Inflammatory macrophage (primary cell): ENCODE results near the gene PUS1.
A peak's percentile ranks its signal among the peaks of the same experiment; 100 is the strongest.

Experiments
- DNase-seq, 2 donors: peaks; one replicate each; pipeline ENCODE4 v3.0.0-alpha.2; 2020 to 2022

Gene PUS1

DNA sequence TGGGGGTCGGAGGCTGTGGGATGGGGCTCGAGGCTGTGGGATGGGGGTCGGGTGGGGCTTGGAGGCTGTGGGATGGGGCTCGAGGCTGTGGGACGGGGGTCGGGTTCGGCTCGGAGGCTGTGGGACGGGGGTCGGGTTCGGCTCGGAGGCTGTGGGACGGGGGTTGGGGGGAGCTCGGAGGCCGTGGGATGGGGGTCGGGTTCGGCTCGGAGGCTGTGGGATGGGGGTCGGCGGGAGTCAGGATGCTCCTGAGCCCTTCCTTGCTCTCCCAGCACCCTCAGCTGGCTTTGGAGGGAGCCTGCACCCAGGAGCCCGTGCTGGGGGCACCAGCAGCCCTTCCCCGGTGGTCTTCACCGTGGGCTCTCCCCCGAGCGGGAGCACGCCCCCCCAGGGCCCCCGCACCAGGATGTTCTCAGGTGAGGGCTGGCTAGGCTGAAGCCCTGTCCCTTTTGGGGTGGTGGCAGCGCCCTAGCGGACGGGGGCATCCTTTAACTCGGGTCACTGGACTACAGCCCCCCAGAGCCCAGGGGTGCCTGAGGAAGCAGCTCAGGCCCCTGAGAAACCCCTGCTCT lies 11.9 kb upstream of the PUS1 start:
- DNase-seq = no peak

DNA sequence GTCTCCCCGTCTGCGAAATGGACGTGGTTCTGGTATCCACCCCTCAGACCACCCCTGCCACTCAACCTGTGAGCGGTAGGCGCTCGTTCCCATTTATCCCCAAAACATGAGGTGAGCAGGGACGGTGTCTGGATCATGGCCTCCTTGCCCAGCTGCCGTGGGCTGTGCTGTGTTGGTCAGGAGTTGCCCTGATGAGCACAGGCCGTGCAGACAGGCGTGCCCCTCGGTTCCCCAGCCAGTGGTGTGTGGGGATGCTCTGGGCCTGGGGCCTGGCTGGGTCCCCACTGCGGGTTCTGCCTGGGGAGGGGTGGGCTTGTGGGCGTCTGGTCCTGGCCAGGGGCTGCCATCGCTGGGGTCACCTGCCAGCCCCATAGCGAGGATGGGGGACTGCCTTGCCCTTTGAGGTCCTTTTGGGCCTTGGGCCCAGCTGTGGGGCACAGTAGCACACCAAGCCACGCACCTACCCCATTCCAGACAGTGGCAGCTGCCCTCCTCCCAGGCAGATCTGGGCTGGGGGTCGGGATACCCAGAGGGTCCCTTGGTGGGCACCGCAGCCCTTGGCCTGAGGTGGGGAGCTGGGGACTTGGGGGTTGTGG lies 11.3 kb upstream of the PUS1 start:
- no peak for DNase-seq

DNA sequence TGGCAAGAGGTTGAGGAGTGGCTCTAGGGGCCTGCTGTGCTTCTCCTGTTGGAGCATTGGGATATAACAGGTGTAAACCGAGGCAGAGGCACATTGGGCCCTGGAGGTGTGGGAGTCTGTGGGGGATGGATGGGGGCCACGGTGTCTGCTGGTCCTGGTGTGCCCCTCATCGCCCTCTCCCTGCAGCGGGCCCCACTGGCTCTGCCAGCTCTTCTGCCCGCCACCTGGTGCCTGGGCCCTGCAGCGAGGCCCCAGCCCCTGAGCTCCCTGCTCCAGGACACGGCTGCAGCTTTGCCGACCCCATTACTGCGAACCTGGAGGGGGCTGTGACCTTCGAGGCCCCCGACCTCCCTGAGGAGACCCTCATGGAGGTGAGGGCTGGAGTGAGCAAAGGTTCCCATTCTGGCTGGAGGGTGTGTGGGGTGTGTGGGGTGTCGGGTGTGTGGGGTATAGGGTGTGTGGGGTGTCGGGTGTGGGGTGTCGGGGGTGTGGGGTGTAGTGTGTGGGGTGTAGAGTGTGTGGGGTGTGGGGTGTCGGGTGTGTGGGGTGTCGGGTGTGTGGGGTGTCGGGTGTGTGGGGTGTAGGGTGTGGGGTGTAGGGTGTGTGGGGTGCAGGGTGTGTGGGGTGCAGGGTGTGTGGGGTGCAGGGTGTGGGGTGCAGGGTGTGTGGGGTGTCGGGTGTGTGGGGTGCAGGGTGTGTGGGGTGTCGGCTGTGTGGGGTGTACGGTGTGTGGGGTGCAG lies 10.6 kb upstream of the PUS1 start:
- no peak for DNase-seq

DNA sequence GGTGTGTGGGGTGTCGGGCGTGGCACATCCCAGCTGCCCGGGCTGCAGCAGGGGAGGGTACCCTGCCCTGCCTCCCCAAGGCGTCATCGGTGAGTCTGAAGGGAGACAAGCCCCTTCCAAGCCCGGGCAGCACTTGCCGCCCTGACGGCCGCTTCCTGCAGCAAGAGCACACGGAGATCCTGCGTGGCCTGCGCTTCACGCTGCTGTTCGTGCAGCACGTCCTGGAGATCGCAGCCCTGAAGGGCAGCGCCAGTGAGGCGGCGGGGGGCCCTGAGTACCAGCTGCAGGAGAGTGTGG lies 10.1 kb upstream of the PUS1 start:
- DNase-seq = no peak

DNA sequence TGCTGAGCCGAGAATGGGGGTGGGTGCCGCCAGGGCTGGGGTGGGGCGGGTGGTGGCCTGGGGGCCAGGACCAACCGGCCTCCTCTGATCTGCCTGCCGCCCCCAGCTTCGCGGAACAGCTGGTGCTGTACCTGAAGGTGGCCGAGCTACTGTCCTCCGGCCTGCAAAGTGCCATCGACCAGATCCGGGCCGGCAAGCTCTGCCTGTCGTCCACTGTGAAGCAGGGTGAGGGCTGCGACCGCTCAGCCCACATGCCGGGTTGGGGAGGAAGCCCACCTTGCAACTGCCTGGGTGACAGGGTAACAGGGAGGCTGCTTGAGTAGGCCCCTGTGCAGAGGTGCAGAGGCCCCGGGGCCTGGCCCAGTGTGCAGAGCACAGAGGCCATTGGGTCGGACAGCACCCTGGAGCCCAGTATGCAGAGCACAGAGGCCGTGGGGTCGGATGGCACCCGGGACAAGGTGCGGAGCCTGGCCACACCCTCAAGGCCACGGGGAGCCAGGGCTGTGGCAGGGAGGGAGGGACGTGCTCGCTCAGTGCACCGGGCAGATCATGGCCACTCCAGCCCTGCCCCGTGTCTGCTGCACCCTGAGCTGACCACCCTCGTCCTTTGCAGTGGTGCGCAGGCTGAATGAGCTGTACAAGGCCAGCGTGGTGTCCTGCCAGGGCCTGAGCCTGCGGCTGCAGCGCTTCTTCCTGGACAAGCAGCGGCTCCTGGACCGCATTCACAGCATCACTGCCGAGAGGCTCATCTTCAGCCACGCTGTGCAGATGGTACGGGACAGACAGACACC lies 9.5 kb upstream of the PUS1 start:
- DNase-seq = no peak

DNA sequence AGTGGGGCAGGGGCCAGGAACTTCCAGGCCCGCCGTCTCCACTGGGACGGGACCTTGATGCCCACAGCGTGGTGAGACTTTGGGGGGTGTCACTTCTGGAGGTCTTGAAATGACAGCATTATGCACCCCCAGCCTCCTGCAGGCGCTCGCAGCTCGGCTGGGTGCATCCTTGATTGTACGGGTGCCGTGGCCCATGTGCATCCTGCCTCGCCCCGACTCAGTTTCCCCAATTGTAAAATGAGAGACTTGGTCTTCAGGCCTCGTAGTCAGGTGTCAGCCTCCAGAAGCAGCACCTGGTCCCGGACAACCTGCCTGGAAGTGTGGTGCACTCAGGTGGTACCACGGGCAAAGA lies 8.9 kb upstream of the PUS1 start:
- DNase-seq = no peak

DNA sequence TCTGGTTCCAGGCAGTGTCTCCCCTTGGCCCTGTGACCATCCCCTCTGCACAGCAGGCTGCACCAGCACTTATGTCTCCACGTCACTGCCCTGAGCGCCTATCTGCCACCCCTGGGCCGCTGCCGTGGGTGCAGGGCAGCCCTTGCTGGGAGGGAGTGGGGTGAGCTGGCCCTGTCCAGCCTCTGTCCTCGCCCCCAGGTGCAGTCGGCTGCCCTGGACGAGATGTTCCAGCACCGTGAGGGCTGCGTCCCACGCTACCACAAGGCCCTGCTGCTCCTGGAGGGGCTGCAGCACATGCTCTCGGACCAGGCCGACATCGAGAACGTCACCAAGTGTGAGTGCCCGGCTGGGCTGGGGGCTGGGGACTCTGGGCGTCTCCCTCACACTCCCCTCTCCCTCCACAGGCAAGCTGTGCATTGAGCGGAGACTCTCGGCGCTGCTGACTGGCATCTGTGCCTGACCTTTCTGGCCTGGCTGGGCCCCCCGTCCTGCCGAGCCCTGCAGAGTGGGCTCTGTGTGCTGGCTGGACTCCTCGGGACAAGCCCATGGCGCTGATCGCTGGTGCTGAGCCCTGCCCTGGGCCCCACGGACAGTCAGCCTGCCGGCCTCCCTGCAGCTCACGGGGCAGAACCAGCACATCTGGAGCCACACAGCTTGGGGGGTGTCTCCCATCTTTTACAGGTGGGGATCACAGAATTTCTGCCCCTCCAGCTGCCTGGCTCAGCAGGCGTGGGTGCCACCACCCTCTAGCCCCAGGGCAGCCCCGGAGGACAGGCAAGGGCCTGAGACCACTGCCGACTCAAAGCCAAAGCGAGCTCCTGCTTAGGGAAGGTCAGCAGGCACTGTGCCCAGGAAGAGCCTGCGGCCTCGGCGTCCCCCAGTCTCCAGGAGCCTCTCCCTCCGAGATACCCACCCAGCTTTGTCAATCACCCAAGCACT lies 7.9 kb upstream of the PUS1 start:
- no peak for DNase-seq

DNA sequence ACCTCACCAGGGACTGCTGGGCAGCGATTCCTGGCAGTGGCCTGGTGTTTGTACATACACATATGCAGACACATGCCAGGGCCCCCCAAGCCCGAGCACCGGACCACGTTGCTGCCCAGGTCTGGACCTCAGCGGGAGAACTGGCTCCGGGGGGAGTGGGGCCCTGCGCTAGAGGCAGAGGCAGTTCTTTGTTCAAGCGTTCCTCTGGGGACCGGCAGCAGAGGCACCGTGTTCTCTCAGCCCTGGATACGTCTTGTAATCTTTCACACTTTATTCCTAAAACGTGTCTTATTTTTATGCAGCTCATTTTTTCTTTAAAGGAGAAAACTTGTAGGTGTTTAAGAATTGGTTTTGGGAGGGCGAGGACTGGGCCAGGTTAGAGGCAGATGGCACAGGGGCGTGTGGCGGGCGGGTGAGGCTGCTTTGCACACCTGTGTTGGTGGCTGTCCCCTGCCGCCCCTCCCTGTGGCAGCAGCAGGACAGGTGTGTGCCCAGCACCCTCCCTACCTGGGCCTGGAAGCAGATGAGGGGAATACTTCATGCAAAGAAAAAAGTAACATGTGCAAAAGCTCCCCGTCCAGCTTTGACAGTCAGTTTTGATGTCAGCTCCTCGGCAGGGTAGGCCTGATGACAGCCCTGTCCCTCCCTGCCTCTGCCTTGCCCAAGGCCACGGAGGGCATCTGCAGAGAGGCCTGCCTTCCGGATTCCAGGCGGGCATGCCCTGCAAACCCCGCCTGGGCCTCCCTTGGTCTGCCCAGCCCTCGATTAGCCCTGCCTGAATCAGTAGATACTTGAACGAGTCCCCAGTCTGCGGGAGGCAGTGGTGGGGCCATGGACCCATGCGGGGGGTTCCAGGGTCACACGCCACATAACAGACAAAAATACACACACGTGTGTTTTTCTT lies 7.0 kb upstream of the PUS1 start:
- DNase-seq = no peak

DNA sequence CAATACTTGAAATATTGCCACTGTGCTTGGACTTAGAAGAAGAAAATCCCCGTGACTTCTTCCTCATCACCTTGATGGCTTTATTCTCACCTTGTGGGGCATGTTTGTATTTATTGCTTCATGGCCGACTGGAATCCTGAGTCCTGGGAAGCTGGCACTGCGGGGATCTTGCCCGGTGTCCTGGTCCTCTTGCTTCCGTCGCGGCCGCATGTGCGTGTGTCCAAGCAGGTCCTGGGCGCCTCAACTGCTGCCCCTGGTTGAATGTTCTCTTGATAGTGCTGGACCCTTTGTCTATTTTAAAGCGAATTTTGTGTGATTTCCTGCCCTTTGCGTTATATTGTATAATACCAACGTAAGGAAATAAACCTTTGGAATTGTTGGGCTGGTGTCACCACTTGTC lies 6.3 kb upstream of the PUS1 start:
- no peak for DNase-seq

DNA sequence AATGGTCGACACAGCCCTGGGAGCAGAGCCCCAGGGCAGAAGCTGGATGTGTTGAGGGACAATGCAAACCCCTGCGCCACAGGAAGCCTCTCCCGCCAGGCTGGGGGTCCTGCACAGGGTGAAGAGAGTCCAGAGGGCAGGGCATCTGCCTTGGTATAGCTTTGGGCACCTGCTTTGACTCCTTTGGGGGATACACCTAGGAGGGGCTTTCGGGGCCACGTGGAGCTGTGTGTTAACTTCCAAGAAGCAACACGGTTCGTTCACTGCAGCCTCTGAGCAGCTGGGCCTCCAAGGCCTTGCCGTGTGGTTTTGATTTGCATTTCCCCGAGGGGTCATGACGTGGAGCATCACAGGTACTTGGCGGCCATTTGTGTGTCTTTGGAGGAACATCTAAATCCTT lies 5.8 kb upstream of the PUS1 start:
- DNase-seq = no peak

DNA sequence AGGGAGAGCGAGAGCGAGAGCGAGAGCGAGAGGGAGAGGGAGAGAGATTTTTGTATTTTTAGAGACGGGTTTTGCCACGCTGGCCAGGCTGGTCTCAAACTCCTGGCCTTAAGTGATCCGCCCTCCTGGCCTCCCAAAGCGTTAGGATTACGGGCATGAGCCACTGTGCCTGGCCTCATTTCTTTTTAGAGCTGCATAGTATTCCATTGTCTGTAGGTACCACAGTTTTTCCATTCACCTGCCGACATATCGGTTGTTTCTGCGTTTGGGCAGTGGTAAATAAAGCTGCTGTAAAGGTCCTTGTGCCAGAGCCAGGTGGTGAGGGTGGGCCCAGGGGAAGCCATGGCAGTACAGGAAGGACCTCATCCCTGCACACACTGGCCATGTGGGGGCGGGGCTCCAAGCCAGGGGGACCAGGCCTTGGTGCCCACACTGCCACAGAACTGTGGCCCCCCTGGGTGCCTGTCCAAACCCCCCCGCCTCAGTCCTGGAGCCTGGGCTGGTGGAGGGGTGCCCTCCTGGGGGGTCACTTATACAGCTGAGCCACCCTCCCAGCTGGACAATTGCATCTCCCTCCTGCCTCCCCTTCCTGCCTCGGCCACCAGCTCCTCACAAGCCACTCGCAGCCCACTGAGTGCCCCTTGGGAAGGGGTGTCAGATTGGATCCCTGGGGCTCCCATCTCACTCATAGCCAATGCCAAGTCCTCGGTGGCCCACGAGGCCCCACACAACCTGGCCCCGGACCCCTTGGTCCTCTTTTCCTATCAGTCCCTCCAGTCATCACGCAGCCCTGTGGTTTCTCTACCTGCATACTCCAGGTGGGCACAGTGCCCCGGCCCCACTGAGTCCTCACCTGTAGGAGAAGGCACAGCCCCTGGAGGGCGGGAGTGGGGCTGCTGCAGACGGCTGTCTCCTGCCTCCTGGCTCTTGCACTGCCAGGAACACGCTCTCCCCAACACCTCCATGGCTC lies 1.7 kb upstream of the PUS1 start:
- DNase-seq = no peak

DNA sequence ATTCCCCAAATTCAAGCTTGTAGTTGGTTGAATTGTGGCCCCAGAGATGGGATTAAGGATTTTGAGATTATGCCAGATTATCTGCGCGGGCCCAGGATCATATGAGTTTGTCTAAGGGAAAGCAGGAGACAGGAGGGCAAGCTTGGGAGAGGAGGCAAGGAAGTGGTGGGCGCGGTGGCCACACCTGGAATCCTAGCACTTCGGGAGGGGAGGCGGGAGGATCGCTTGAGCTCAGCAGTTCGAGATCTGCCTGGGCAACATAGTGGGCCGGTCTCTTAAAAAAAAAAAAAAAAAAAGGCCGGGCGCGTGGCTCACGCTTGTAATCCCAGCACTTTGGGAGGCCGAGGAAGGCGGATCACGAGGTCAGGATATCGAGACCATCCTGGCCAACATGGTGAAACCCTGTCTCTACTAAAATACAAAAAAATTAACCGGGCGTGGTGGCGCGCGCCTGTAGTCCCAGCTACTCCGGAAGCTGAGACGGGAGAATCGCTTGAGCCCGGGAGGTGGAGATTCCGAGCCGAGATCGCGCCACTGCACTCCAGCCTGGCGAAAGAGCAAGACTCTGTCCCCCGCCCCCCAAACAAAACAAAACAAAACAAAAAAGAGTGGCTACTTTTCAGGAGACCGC lies 881 bp upstream of the PUS1 start:
- DNase-seq = peak; percentile 15 to 44

DNA sequence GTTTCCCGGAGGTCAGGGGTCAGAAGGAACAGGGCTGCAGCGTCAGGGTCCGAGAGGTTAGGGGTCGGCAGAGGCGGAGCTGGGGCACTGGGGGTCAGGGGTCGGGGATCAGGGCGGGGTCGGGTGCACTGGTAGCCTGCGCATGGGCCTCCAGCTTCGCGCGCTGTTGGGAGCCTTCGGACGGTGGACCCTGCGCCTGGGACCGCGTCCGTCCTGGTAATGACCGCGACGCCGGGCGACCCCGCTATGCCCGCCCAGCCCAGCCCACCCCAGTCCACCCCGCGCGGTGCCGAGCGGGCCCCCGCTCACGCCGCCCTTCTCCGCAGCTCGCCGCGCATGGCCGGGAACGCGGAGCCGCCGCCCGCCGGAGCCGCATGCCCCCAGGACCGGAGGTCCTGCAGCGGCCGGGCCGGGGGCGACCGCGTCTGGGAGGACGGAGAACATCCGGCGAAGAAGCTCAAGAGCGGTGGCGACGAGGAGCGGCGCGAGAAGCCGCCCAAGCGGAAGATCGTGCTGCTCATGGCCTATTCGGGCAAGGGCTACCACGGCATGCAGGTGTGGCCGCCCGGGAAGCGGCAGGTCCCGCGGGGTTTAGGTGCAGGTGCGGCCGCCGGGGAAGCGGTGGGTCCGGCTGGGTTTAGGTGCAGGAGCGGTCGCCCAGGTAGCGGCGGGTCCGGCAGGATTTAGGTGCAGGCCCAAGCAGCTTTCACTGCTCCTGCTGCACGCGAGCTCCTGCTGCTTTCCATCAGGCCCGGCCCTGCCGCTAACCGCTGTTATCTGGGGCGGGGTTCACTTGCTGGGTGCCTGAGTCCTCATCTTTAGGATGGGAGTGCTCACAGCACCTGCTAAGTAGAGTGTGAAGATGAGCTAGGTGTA lies 743 bp downstream of the PUS1 start:
- DNase-seq = peak in 1 of 2 donors; percentile 24

DNA sequence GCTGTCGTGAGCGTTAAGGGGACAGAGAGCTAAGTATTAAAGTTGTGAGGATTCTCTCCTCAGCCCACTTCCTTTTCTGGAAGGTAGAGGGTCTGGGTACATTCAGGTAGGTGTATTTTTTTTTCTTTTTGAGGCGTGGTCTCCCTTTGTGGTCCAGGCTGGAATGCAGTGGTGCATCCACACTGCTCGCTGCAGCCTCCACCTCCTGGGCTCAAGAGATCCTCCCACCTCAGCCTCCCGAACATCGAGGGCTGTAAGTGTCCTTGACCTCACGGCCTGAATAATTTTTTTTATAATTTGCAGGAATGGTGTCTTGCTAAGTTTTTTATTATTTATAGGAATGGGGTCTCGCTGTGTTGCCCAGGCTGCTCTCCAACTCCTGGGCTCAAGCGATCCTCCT lies 1.4 kb downstream of the PUS1 start:
- no peak for DNase-seq

DNA sequence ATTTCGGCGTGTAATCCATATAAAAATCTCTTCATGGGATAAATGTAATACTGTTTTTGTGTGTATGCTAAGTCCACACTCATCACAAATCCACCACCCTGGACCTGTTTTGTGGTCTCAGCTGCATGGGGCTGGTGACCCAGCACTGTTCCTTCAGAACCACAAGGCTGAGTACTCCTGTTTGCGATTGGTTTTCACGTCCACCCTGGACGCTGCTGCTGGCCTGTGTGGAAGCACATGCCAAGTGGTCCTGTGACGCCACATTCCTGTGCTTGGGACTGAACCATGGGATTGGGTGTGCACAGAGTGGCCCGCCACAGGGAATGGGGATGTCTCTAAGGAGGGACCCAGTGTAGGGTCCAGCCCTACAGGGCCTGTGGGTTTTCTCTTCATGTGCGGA lies 4.3 kb downstream of the PUS1 start:
- DNase-seq = no peak

DNA sequence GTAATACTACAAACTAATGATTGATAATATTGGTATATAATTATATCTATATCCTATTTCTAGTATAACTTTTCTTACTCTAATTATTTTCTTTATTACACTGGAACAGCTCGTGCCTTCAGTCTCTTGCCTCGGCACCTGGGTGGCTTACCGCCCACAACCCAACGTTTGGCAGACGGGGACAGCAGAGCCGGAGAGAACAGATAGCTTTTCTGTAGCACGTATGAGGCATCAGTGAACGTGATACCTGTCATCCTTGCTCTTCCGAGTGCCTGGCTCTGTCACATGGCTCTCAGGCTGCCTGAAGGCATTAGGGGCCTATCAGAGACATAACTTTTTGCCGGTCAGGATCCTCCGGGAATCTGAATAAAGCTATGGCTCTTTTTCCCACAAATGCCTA lies 5.5 kb downstream of the PUS1 start:
- no peak for DNase-seq

DNA sequence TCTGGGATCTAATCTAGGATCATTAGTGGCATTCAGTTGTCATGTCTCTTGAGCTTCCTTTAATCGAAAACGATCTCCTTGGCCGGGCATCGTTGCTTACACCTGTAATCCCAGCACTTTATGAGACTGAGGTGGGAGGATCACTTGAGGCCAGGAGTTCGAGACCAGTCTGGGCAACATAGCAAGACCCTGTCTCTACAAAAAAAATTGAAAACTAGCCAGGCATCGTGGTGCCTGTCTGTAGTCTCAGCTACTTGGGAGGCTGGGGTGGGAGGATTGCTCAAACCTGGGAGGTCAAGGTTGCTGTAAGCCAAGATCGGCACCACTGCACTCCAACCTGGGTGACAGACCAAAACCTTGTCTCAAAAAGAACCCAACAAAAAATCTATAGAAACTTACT lies 9.0 kb downstream of the PUS1 start:
- no peak for DNase-seq

DNA sequence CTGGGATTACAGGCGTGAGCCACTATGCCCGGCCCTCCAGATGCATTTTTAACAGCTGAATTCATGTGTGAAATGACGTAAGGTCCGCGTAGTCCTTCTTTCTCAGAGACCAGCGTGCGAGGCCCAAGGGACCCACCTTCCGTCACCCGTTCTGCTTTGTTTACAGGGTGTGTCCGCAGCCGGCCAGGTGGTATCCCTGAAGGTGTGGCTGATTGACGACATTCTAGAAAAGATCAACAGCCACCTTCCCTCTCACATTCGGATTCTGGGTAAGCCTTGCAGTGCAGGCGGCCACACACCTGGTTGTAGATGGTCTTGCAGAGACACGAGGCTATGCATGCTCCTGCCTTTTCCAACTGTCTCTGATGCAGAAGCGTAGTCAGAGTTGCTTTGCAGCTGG lies 9.9 kb downstream of the PUS1 start:
- DNase-seq = no peak

DNA sequence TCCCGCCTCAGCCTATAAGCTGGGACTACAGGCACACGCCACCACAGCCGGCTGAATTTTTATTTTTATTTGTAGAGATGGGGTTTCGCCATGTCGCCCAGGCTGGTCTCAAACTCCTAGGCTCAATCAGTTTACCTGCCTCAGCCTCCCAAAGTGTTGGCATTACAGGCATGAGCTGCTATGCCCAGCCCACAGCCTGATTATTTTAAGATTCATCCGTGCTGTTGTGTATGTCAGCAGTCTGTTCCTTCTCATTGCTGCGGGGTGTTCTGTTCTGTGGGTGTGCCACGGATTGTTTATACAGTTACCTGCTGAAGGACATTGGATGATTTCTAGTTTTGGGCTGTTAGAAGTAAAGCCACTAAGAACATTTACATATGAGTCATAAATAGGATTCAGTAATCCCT lies 11.1 kb downstream of the PUS1 start:
- no peak for DNase-seq
